ENCODE results near the gene PPP1CC.

The PPP1CC gene

GRCh38 chr12:110785240-110785639 is 42.5 kb upstream of the PPP1CC start:
- peaks cover 2% of the 10 kb centered on the region for H3K79me1 ChIP-seq (ENCODE audit: low read depth, low read length)
- no peaks in the 10 kb centered on the region for H3K9me3 ChIP-seq (replicated peaks in 1 of 2; ENCODE audit: control insufficient read depth in 2 of 2, insufficient read depth in 1 of 2, low read depth in 1 of 2, low read length in 2 of 2)
- H2AFZ ChIP-seq (ENCODE audit: low read length) = no peak overlapping the region
- H3K4ac ChIP-seq (ENCODE audit: low read length) = no peak overlapping the region
- H3K27ac ChIP-seq (replicated peaks; ENCODE audit: low read length) = no peak overlapping the region
- no peaks in the 10 kb centered on the region for H3K36me3 ChIP-seq (replicated peaks in 1 of 2; ENCODE audit: control insufficient read depth in 2 of 2, insufficient read depth in 2 of 2, low read length in 2 of 2)
- H2BK5ac ChIP-seq (ENCODE audit: low read length) = no peak overlapping the region
- peak overlapping the region; percentile 43 for H2AK5ac ChIP-seq (ENCODE audit: low read depth, low read length)
- no peak overlapping the region for H3K23ac ChIP-seq (ENCODE audit: low read depth, low read length, poor library complexity)
- H2BK15ac ChIP-seq (ENCODE audit: low read length) = no peak overlapping the region
- H4K91ac ChIP-seq (ENCODE audit: low read depth, low read length, poor library complexity) = no peak overlapping the region
- no peak overlapping the region for H3K4me2 ChIP-seq (ENCODE audit: insufficient read depth, low read length, poor library complexity, severe bottlenecking)
- no CpG with 5 or more reads among the region's 7 CpGs for WGBS, 2 donors (ENCODE audit: extremely low coverage in 2 of 2, insufficient read length in 2 of 2, insufficient replicate concordance in 1 of 2)
- H4K8ac ChIP-seq (ENCODE audit: low read depth, low read length) = no peak overlapping the region
- peak overlapping the region; percentile 85 for H3K18ac ChIP-seq (ENCODE audit: low read length)
- H2BK12ac ChIP-seq (ENCODE audit: low read length) = no peak overlapping the region
- no peak overlapping the region for H3K9ac ChIP-seq (ENCODE audit: low read depth, low read length, poor library complexity)
- no peaks in the 10 kb centered on the region for H3K27me3 ChIP-seq (ENCODE audit: control insufficient read depth in 3 of 3, insufficient read depth in 3 of 3, low read depth in 1 of 3, low read length in 3 of 3)
- H2BK120ac ChIP-seq (ENCODE audit: low read depth, low read length) = no peak overlapping the region
- DNase-seq (ENCODE audit: low spot score) = no peak
- no peaks in the 10 kb centered on the region for H3K4me1 ChIP-seq (ENCODE audit: control insufficient read depth in 2 of 2, insufficient read depth in 1 of 2, low read depth in 1 of 2, low read length in 2 of 2)
- H3K14ac ChIP-seq (ENCODE audit: low read length) = no peak overlapping the region
- H3K4me3 ChIP-seq (ENCODE audit: low read length in 2 of 2) = no peak overlapping the region

GRCh38 chr12:110782922-110783321 is 40.2 kb upstream of the PPP1CC start:
- Histone ChIP-seq H3K18ac (ENCODE audit: low read length) (no peak overlapping the region), H2BK15ac (ENCODE audit: low read length) (no peak overlapping the region), H3K9me3 (replicated peaks in 1 of 2; ENCODE audit: control insufficient read depth in 2 of 2, insufficient read depth in 1 of 2, low read depth in 1 of 2, low read length in 2 of 2) (no peaks in the 10 kb centered on the region), H2AFZ (ENCODE audit: low read length) (no peak overlapping the region), H2BK5ac (ENCODE audit: low read length) (no peak overlapping the region), H3K27ac (replicated peaks; ENCODE audit: low read length) (no peak overlapping the region), H4K91ac (ENCODE audit: low read depth, low read length, poor library complexity) (no peak overlapping the region), H3K23ac (ENCODE audit: low read depth, low read length, poor library complexity) (no peak overlapping the region), H3K36me3 (replicated peaks in 1 of 2; ENCODE audit: control insufficient read depth in 2 of 2, insufficient read depth in 2 of 2, low read length in 2 of 2) (no peaks in the 10 kb centered on the region), H3K4me3 (ENCODE audit: low read length in 2 of 2) (no peak overlapping the region), H2BK120ac (ENCODE audit: low read depth, low read length) (no peak overlapping the region), H4K8ac (ENCODE audit: low read depth, low read length) (no peak overlapping the region), H3K27me3 (ENCODE audit: control insufficient read depth in 3 of 3, insufficient read depth in 3 of 3, low read depth in 1 of 3, low read length in 3 of 3) (no peaks in the 10 kb centered on the region), H3K9ac (ENCODE audit: low read depth, low read length, poor library complexity) (no peak overlapping the region), H3K4ac (ENCODE audit: low read length) (no peak overlapping the region), H3K14ac (ENCODE audit: low read length) (no peak overlapping the region), H2AK5ac (ENCODE audit: low read depth, low read length) (no peak overlapping the region), H3K4me2 (ENCODE audit: insufficient read depth, low read length, poor library complexity, severe bottlenecking) (no peak overlapping the region), H3K4me1 (ENCODE audit: control insufficient read depth in 2 of 2, insufficient read depth in 1 of 2, low read depth in 1 of 2, low read length in 2 of 2) (no peaks in the 10 kb centered on the region), H3K79me1 (ENCODE audit: low read depth, low read length) (no peaks in the 10 kb centered on the region), H2BK12ac (ENCODE audit: low read length) (no peak overlapping the region)
- no peak for DNase-seq (ENCODE audit: low spot score)
- whole genome bisulfite sequencing, 2 donors (ENCODE audit: extremely low coverage in 2 of 2, insufficient read length in 2 of 2, insufficient replicate concordance in 1 of 2) = no CpG with 5 or more reads among the region's 8 CpGs

DNA sequence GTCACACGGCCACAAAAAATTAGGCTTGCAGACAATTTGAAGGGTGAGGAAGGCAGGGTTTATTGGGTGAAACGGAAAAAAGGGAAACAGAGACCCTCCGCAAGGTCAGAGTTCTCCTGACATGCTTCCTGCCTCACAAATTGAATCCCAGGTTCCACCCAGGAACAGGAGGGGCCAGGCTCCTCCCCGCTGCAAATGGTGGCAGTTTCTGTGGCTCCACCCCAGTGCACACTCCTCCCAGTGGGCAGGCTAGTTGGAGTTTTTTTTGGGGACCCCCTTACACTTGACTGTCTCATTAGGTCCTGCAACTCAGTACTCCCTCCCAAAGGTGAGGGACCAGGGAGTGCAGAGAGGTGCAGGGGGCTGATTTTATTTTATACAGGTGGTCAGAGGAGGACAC is 39.4 kb upstream of the PPP1CC start:
- H3K79me1 ChIP-seq (ENCODE audit: low read depth, low read length) = no peaks in the 10 kb centered on the region
- no peaks in the 10 kb centered on the region for H3K9me3 ChIP-seq (replicated peaks in 1 of 2; ENCODE audit: control insufficient read depth in 2 of 2, insufficient read depth in 1 of 2, low read depth in 1 of 2, low read length in 2 of 2)
- no peak overlapping the region for H4K8ac ChIP-seq (ENCODE audit: low read depth, low read length)
- no peak overlapping the region for H3K4me2 ChIP-seq (ENCODE audit: insufficient read depth, low read length, poor library complexity, severe bottlenecking)
- H2BK15ac ChIP-seq (ENCODE audit: low read length) = no peak overlapping the region
- no peak overlapping the region for H3K4ac ChIP-seq (ENCODE audit: low read length)
- DNase-seq (ENCODE audit: low spot score) = no peak
- H2BK120ac ChIP-seq (ENCODE audit: low read depth, low read length) = no peak overlapping the region
- H4K91ac ChIP-seq (ENCODE audit: low read depth, low read length, poor library complexity) = no peak overlapping the region
- H3K27me3 ChIP-seq (ENCODE audit: control insufficient read depth in 3 of 3, insufficient read depth in 3 of 3, low read depth in 1 of 3, low read length in 3 of 3) = no peaks in the 10 kb centered on the region
- H2BK5ac ChIP-seq (ENCODE audit: low read length) = no peak overlapping the region
- WGBS, 2 donors (ENCODE audit: extremely low coverage in 2 of 2, insufficient read length in 2 of 2, insufficient replicate concordance in 1 of 2) = no CpG with 5 or more reads among the region's 4 CpGs
- no peak overlapping the region for H3K18ac ChIP-seq (ENCODE audit: low read length)
- no peak overlapping the region for H3K14ac ChIP-seq (ENCODE audit: low read length)
- no peaks in the 10 kb centered on the region for H3K4me1 ChIP-seq (ENCODE audit: control insufficient read depth in 2 of 2, insufficient read depth in 1 of 2, low read depth in 1 of 2, low read length in 2 of 2)
- H2BK12ac ChIP-seq (ENCODE audit: low read length) = no peak overlapping the region
- no peak overlapping the region for H2AK5ac ChIP-seq (ENCODE audit: low read depth, low read length)
- H3K27ac ChIP-seq (replicated peaks; ENCODE audit: low read length) = no peak overlapping the region
- no peak overlapping the region for H3K23ac ChIP-seq (ENCODE audit: low read depth, low read length, poor library complexity)
- no peak overlapping the region for H3K9ac ChIP-seq (ENCODE audit: low read depth, low read length, poor library complexity)
- H2AFZ ChIP-seq (ENCODE audit: low read length) = no peak overlapping the region
- H3K36me3 ChIP-seq (replicated peaks in 1 of 2; ENCODE audit: control insufficient read depth in 2 of 2, insufficient read depth in 2 of 2, low read length in 2 of 2) = no peaks in the 10 kb centered on the region
- no peak overlapping the region for H3K4me3 ChIP-seq (ENCODE audit: low read length in 2 of 2)

GRCh38 chr12:110780448-110780847 is 37.8 kb upstream of the PPP1CC start:
- H2BK15ac ChIP-seq (ENCODE audit: low read length) = no peak overlapping the region
- H3K4me3 ChIP-seq (ENCODE audit: low read length in 2 of 2) = no peak overlapping the region
- peak overlapping the region; percentile 4 for H2BK12ac ChIP-seq (ENCODE audit: low read length)
- WGBS, 2 donors (ENCODE audit: extremely low coverage in 2 of 2, insufficient read length in 2 of 2, insufficient replicate concordance in 1 of 2) = no CpG with 5 or more reads among the region's 4 CpGs
- H4K8ac ChIP-seq (ENCODE audit: low read depth, low read length) = no peak overlapping the region
- no peaks in the 10 kb centered on the region for H3K27me3 ChIP-seq (ENCODE audit: control insufficient read depth in 3 of 3, insufficient read depth in 3 of 3, low read depth in 1 of 3, low read length in 3 of 3)
- no peak overlapping the region for H3K27ac ChIP-seq (replicated peaks; ENCODE audit: low read length)
- no peak overlapping the region for H3K14ac ChIP-seq (ENCODE audit: low read length)
- no peak overlapping the region for H2BK5ac ChIP-seq (ENCODE audit: low read length)
- H3K36me3 ChIP-seq (replicated peaks in 1 of 2; ENCODE audit: control insufficient read depth in 2 of 2, insufficient read depth in 2 of 2, low read length in 2 of 2) = no peaks in the 10 kb centered on the region
- no peaks in the 10 kb centered on the region for H3K79me1 ChIP-seq (ENCODE audit: low read depth, low read length)
- H3K23ac ChIP-seq (ENCODE audit: low read depth, low read length, poor library complexity) = no peak overlapping the region
- no peak overlapping the region for H3K9ac ChIP-seq (ENCODE audit: low read depth, low read length, poor library complexity)
- H3K4me2 ChIP-seq (ENCODE audit: insufficient read depth, low read length, poor library complexity, severe bottlenecking) = no peak overlapping the region
- no peaks in the 10 kb centered on the region for H3K9me3 ChIP-seq (replicated peaks in 1 of 2; ENCODE audit: control insufficient read depth in 2 of 2, insufficient read depth in 1 of 2, low read depth in 1 of 2, low read length in 2 of 2)
- H2AFZ ChIP-seq (ENCODE audit: low read length) = no peak overlapping the region
- no peak overlapping the region for H3K4ac ChIP-seq (ENCODE audit: low read length)
- H3K4me1 ChIP-seq (ENCODE audit: control insufficient read depth in 2 of 2, insufficient read depth in 1 of 2, low read depth in 1 of 2, low read length in 2 of 2) = no peaks in the 10 kb centered on the region
- DNase-seq (ENCODE audit: low spot score) = no peak
- no peak overlapping the region for H2BK120ac ChIP-seq (ENCODE audit: low read depth, low read length)
- no peak overlapping the region for H3K18ac ChIP-seq (ENCODE audit: low read length)
- H4K91ac ChIP-seq (ENCODE audit: low read depth, low read length, poor library complexity) = no peak overlapping the region
- no peak overlapping the region for H2AK5ac ChIP-seq (ENCODE audit: low read depth, low read length)
